ENCODE results near the gene SGSM2. TPM values are rescaled to one million over a fixed set of nuclear protein-coding genes. Genes with fewer than 3 reads are reported as not detected.
"Not testable (repeated sequence)": the region's sequence is repeated elsewhere in the genome, so short reads cannot be mapped to it uniquely, and the experiment has no call there.

Gene SGSM2
- total and polyA plus RNA-seq, 2 donors, result 37.6 to 61.1 TPM

DNA sequence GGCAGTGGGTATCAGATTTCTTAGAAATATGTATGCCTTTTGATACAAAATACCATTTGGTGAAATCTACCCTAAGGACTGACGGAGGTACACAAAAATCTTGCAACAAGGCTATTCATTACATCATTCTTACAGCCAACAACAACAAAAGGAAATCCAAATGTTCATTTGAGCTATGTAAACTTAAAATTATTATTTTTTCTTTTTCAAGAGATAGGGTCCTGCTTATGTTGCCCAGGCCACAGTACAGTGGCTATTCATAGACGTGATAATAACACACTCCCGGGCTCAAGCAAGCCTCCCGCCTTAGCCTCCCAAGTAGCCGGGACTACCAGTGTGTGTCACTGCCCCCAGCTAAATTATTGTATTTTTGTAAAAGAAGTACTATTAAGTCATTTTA lies 24.6 kb upstream of the SGSM2 start:
- Histone ChIP-seq H3K36me3 (ENCODE audit: insufficient read depth) (no peaks in the 10 kb centered on the region), H3K4me1 (ENCODE audit: insufficient read depth) (no peaks in the 10 kb centered on the region), H3K4me3 (ENCODE audit: low read depth, low read length) (no peak overlapping the region), H3K27ac (ENCODE audit: low read depth) (no peak overlapping the region)
- DNase-seq (ENCODE audit: extremely low spot score), result no peak
- WGBS, result 93% methylated on average over 5 of the region's 5 CpGs

DNA sequence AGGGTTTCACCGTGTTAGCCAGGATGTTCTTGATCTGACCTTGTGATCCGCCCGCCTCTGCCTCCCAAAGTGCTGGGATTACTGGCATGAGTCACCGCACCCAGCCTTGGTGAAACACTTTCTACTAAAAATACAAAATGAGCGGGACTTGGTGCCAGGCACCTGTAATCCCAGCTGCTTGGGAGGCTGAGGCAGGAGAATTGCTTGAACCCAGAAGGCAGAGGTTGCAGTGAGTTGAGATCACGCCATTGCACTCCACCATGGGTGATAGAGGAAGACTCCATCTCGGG lies 20.4 kb upstream of the SGSM2 start:
- not testable (repeated sequence) for DNase-seq (ENCODE audit: extremely low spot score); H3K36me3 ChIP-seq (ENCODE audit: insufficient read depth); H3K4me1 ChIP-seq (ENCODE audit: insufficient read depth); H3K27ac ChIP-seq (ENCODE audit: low read depth); H3K4me3 ChIP-seq (ENCODE audit: low read depth, low read length)
- WGBS, result 91% methylated on average over 7 of the region's 7 CpGs

DNA sequence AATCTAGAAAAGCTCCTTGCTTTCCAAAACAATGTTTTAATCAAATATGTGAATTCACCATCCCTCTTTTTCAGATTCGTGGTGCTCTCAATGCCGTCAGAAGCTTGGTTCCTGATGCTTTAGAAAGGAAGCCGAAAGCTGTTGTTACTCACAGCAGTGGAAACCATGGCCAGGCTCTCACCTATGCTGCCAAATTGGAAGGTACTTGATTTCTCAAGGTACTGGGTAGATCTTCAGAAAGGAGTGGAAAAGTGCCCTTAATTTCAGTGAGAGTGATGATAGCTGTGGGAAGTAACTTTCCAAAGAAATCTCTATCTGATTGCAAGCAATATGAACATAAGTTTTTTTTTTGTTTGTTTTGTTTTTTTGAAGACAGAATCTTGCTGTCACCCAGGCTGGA lies 19.5 kb upstream of the SGSM2 start:
- Histone ChIP-seq H3K27ac (ENCODE audit: low read depth) (no peak overlapping the region), H3K4me3 (ENCODE audit: low read depth, low read length) (no peak overlapping the region), H3K36me3 (ENCODE audit: insufficient read depth) (no peaks in the 10 kb centered on the region), H3K4me1 (ENCODE audit: insufficient read depth) (no peaks in the 10 kb centered on the region)
- no peak for DNase-seq (ENCODE audit: extremely low spot score)
- 91% methylated on average over 3 of the region's 3 CpGs for WGBS

DNA sequence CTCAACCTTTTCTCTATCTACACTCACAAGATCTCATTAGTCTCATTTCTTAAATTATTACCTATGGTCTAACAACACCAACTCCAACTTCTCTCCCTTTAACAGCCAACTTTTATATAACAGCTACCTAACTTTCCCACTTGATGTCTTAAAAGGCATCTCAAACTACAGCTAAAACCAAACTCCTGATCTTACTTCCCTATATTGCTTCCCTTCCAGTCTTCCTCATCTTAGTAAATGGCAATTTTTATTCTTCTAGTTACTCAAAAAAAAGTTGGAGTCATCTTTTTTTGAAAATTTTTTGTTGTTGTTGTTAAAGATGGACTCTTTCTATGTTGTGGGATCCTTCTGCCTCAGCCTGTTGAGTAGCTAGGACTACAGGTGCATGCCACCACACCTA lies 18.2 kb upstream of the SGSM2 start:
- no peak overlapping the region for H3K4me3 ChIP-seq (ENCODE audit: low read depth, low read length)
- no peaks in the 10 kb centered on the region for H3K36me3 ChIP-seq (ENCODE audit: insufficient read depth)
- no peak overlapping the region for H3K27ac ChIP-seq (ENCODE audit: low read depth)
- H3K4me1 ChIP-seq (ENCODE audit: insufficient read depth), result no peaks in the 10 kb centered on the region
- DNase-seq (ENCODE audit: extremely low spot score), result no peak

DNA sequence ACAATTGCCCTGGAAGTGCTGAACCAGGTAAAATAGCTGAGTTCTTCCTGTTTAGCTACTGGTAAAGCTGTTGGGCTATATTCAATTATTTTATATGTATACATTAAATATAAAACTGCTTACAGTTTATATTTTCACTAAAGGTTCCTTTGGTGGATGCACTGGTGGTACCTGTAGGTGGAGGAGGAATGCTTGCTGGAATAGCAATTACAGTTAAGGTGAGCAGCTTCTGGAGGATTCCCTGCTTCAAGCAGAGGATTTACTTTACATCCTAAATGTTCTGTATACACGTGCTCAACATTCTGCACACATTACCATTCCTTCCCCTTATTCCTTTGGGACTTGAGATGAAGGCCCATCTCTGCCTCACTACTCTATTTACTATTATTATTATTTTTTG lies 15.9 kb upstream of the SGSM2 start:
- peaks cover 2% of the 10 kb centered on the region for H3K36me3 ChIP-seq (ENCODE audit: insufficient read depth)
- WGBS, result 58% methylated on average over 1 of the region's 1 CpG
- no peaks in the 10 kb centered on the region for H3K4me1 ChIP-seq (ENCODE audit: insufficient read depth)
- H3K27ac ChIP-seq (ENCODE audit: low read depth), result no peak overlapping the region
- no peak for DNase-seq (ENCODE audit: extremely low spot score)
- no peak overlapping the region for H3K4me3 ChIP-seq (ENCODE audit: low read depth, low read length)

DNA sequence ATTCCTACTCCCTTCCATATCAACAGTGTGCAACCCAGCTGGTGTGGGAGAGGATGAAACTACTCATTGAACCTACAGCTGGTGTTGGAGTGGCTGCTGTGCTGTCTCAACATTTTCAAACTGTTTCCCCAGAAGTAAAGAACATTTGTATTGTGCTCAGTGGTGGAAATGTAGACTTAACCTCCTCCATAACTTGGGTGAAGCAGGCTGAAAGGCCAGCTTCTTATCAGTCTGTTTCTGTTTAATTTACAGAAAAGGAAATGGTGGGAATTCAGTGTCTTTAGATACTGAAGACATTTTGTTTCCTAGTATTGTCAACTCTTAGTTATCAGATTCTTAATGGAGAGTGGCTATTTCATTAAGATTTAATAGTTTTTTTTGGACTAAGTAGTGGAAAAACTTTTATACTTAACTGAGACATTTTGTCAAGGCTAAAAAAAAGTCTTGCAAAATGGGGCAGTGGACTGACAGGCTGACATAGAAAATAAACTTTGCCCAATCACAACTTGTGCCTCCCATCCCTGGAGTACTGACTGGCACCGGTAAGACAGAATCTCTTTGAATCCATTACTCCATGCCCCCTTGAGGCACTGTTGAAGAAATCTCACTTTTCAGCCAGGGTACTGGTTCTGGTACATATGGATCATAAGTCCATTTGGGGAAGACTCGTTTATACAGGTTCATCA lies 13.5 kb upstream of the SGSM2 start:
- Histone ChIP-seq H3K4me1 (ENCODE audit: insufficient read depth) (no peaks in the 10 kb centered on the region), H3K27ac (ENCODE audit: low read depth) (no peak overlapping the region), H3K4me3 (ENCODE audit: low read depth, low read length) (no peak overlapping the region), H3K36me3 (ENCODE audit: insufficient read depth) (peaks cover 2% of the 10 kb centered on the region)
- 86% methylated on average over 2 of the region's 2 CpGs for WGBS
- no peak for DNase-seq (ENCODE audit: extremely low spot score)

DNA sequence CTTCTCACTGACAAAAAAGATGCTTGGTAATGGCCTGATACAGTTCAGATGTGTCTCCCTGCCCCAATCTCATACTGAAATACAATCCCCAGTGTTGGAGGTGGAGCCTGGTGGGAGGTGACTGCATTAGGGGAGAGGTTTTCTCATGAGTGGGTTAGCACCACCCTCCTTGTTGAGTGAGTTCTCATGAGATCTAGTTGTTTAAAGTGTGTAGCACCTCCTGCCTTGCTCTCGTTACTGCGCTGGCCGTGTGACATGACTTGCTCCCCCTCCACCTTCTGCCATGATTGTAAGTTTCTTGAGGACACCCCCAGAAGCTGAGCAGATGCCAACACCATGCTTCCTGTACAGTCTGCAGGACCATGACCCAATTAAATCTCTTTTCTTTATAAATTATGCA lies 6.0 kb upstream of the SGSM2 start:
- Histone ChIP-seq H3K27ac (ENCODE audit: low read depth) (no peak overlapping the region), H3K36me3 (ENCODE audit: insufficient read depth) (peaks cover 3% of the 10 kb centered on the region), H3K4me1 (ENCODE audit: insufficient read depth) (no peaks in the 10 kb centered on the region), H3K4me3 (ENCODE audit: low read depth, low read length) (no peak overlapping the region)
- no peak for DNase-seq (ENCODE audit: extremely low spot score)
- 51% methylated on average over 3 of the region's 3 CpGs for WGBS

DNA sequence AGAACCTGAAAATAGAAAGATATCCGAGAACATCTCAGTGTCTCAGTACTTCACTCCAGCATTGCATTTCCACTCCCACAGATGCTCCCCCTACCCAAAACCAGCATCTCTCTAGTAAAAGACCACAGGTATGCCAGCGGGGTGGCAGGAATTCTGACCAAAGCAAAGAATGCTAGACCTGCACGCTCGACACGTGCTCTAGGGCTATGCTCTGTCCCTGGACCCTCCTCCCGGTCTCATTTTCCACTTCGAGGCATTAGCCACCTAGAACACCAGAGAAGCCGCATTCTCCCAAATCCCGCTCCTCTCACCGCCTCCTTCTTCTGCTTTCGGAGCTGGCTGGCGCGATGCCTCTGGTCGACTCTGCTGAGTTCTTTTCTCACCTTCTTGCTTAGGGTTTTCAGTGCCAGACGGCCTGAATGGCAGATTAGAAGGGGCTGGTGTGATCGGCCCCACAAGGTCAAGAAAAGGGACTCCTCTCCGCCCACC lies 1.5 kb upstream of the SGSM2 start:
- DNase-seq (ENCODE audit: extremely low spot score), result no peak
- 2% methylated on average over 17 of the region's 17 CpGs for WGBS
- peak overlapping the region; percentile 98 for H3K4me3 ChIP-seq (ENCODE audit: low read depth, low read length)
- H3K27ac ChIP-seq (ENCODE audit: low read depth), result no peak overlapping the region
- no peaks in the 10 kb centered on the region for H3K4me1 ChIP-seq (ENCODE audit: insufficient read depth)
- H3K36me3 ChIP-seq (ENCODE audit: insufficient read depth), result peaks cover 3% of the 10 kb centered on the region

DNA sequence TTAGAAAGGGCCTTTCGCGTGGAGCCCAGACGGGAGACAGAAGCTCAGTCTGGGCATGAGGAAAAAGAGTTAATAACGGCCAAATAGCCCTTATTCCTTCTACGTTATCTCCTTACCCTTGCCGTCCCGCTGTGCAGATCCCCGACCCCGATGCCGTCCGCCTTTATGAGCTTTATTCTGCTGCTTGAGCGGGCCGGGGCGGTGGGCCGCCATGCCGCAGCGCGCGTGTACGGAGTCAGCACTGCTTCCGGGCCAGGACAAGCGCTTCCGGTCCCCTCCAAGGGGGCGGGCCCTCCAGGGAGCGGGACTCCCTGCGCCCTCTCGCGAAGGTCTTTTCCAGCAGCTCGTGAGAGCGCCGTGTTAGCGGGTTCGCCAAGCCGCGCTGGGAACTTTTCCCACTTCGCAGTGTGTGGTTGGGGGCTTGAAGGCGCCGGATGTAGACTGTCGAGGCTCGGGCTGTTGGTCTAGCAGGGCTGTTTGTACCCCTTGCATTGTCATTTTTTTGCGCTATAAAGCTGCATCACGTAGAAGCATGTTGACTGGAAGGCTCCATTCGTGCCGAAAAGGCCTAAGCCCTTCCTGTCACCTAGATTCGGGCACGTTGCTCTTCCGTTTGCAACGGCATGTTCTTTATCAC lies 968 bp upstream of the SGSM2 start, which contains the start of gene TSR1:
Gene TSR1 (minus strand): TSS at position 243 of the 637 bp plus-strand sequence. CDS start 30 bp downstream, at position 213.
- peak; percentile 71 for DNase-seq (ENCODE audit: extremely low spot score)
- Histone ChIP-seq H3K27ac (ENCODE audit: low read depth) (peak within 1 kb of the TSS; percentile 90), H3K4me3 (ENCODE audit: low read depth, low read length) (peak within 1 kb of the TSS; percentile 98), H3K4me1 (ENCODE audit: insufficient read depth) (no peaks in the 10 kb centered on the region), H3K36me3 (ENCODE audit: insufficient read depth) (peaks cover 3% of the 10 kb centered on the region)
- under 1% methylated on average over 48 of the region's 48 CpGs for WGBS

DNA sequence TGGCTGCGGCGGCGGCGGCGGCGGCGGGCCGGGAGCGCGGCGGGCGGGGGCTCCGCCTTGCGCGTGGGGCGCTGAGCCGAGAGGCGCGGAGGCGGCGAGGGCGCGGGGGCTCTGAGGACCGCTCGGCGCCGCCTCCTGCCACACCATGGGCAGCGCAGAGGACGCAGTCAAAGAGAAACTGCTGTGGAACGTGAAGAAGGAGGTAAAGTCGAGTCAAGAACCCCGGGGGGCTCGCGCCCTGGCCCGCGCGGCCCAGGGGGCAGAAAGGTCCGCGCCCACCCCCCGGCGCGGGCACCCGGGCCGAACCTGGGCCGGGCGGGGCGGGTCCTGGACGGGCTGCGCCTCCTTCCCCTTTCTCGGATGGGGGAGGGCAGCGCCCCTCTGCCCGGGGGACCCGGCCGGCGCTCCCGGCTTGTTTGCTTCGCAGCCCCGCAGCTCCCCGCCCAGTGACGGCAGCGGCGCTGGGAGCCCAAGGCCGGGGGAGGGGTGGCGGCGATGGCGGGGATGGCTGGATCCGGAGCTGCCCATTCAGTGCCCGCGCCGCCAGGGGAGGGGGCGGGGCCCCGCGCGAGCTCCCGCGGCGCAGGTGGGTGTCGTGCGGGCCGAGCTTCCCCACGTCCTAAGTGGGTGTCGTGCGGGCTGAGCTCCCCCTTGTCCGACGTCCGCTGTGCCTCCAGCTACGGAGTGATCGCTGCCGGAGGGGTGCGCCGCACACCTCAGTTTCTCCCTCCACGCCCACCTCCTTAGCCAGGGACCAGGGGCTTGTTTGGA lies 428 bp downstream of the SGSM2 start:
- H3K36me3 ChIP-seq (ENCODE audit: insufficient read depth), result peaks cover 3% of the 10 kb centered on the region
- peak overlapping the region; percentile 90 for H3K27ac ChIP-seq (ENCODE audit: low read depth)
- WGBS, result under 1% methylated on average over 92 of the region's 92 CpGs
- peak overlapping the region; percentile 98 for H3K4me3 ChIP-seq (ENCODE audit: low read depth, low read length)
- H3K4me1 ChIP-seq (ENCODE audit: insufficient read depth), result no peaks in the 10 kb centered on the region
- DNase-seq (ENCODE audit: extremely low spot score), result no peak

DNA sequence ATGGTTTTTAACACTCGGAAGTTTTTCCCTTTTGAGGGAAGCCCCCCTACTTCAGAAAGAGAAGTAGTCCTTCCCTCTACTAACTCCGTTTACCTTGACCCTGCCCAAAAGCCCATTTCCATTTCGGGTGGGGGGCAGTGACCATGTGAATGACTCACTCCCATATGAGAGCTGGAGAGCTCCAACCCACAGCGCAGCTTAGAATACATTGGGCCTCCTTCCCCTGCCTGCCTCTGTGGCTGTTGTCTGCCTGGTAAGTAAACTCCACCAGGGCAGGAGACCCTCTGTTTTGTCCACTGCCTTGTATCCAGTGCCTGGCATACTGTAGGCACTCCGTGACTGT lies 985 bp downstream of the SGSM2 start:
- DNase-seq (ENCODE audit: extremely low spot score), result no peak
- Histone ChIP-seq H3K4me3 (ENCODE audit: low read depth, low read length) (peak overlapping the region; percentile 98), H3K36me3 (ENCODE audit: insufficient read depth) (peaks cover 3% of the 10 kb centered on the region), H3K27ac (ENCODE audit: low read depth) (peak overlapping the region; percentile 68), H3K4me1 (ENCODE audit: insufficient read depth) (no peaks in the 10 kb centered on the region)
- 12% methylated on average over 5 of the region's 5 CpGs for WGBS

DNA sequence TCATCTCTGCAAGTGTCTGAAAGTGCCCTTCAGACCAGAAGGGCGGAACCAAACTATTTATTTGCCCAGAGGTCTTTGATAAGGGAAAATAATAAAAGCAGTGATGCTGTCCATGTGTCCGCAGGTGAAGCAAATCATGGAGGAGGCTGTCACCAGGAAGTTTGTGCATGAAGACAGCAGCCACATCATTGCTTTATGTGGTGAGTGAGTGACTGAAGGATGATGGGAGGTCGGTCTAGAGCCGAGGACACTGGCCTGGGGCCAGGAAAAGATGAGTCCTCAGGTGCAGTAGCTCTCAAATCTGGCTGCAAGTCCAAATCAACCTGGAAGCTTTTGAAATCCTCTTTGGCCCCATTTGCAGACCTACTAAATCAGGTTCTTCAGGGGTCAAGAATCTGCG lies 6.1 kb downstream of the SGSM2 start:
- 77% methylated on average over 5 of the region's 5 CpGs for WGBS
- no peak for DNase-seq (ENCODE audit: extremely low spot score)
- no peak overlapping the region for H3K27ac ChIP-seq (ENCODE audit: low read depth)

DNA sequence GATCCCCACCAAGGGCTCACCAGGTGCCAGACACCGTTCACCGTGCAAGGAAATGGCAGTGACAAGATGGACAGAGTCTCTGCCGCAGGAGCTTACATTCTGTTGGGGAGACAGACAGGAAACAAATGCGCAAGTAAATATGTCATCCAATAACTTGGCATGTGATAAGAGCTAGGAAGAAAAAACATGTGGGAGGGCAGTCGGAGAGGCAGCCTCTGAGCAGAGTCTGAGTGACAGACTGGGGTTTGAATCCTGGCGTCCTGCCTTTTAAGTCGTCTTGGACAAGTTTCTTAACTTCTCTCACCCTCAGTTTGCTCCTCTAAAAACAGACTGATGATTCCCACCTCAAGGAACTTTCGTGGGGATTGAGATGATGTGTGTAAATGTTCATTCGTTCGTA lies 7.2 kb downstream of the SGSM2 start:
- DNase-seq (ENCODE audit: extremely low spot score), result no peak
- Histone ChIP-seq H3K36me3 (ENCODE audit: insufficient read depth) (no peaks in the 10 kb centered on the region), H3K4me3 (ENCODE audit: low read depth, low read length) (no peak overlapping the region), H3K4me1 (ENCODE audit: insufficient read depth) (no peaks in the 10 kb centered on the region), H3K27ac (ENCODE audit: low read depth) (no peak overlapping the region)
- WGBS, result 81% methylated on average over 10 of the region's 10 CpGs

More for the DNA sequence above, 6.1 kb downstream of the SGSM2 start:
- no peak overlapping the region for H3K4me3 ChIP-seq (ENCODE audit: low read depth, low read length)
- H3K4me1 ChIP-seq (ENCODE audit: insufficient read depth), result no peaks in the 10 kb centered on the region
- no peaks in the 10 kb centered on the region for H3K36me3 ChIP-seq (ENCODE audit: insufficient read depth)

DNA sequence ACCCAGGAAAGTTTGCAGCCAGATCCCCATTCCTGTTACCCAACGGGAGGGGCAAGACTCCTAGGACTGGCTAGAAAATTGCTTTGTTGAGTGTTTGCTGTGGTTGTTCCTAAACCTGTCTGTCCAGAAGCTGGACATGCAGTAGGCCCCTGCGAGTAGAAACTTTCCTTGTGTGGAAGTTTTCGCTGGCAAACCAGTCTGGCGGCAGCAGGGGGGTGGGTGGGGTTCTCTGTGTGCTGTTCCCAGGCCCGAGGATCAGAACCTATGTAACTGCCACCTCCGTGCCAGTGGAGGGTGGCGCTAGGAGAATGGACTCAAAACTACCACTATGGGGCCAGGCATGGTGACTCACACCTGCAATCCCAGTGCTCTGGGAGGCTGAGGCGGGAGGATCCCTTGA lies 9.2 kb downstream of the SGSM2 start:
- 88% methylated on average over 8 of the region's 8 CpGs for WGBS
- Histone ChIP-seq H3K36me3 (ENCODE audit: insufficient read depth) (no peaks in the 10 kb centered on the region), H3K27ac (ENCODE audit: low read depth) (no peak overlapping the region), H3K4me3 (ENCODE audit: low read depth, low read length) (no peak overlapping the region), H3K4me1 (ENCODE audit: insufficient read depth) (no peaks in the 10 kb centered on the region)
- DNase-seq (ENCODE audit: extremely low spot score), result no peak

Measured in urinary bladder (tissue), 4 donors.